ENCODE data around the gene HSFX3.

GRCh38 chrX:149528381-149528780 lies 21.3 kb downstream of the HSFX3 start:
- TF ChIP-seq CTCF (IDR thresholded peaks at IDR 0.05): no peak
- no peak for TF ChIP-seq ZFX (IDR thresholded peaks at IDR 0.05; ENCODE audit: borderline replicate concordance)
